Activated gamma-delta T cell treated with anti-CD3 and anti-CD28 coated beads, Interleukin-2, amount 50 U/mL, for 16 hours (primary cell): ENCODE measurements around the gene UHRF1.

ENCODE experiments used
- DNase-seq: peaks from one replicate; pipeline ENCODE4 v3.0.0-alpha.2; 2020; ENCODE audit warnings: low read depth

UHRF1 gene

DNA sequence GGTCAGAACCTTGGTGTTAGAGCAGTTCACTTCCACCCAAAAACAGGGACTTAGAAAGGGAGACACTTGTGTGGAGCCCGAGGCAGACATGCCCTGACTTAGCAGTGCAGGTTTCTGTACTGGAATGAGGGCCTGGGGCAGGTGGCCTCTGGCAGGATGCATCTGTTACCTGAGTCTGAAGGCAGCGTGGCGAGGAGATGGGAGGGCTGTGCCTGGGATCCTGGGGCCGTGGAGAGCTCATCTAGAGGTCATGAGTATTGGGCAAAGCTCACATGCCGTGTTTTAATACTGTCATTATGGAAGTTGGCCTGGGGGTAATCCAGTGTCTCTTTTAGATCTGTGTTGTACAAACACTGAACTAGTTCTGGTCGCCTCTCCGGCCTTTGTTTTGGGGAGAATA is 81.0 kb downstream of the UHRF1 start:
- no peak for DNase-seq

DNA sequence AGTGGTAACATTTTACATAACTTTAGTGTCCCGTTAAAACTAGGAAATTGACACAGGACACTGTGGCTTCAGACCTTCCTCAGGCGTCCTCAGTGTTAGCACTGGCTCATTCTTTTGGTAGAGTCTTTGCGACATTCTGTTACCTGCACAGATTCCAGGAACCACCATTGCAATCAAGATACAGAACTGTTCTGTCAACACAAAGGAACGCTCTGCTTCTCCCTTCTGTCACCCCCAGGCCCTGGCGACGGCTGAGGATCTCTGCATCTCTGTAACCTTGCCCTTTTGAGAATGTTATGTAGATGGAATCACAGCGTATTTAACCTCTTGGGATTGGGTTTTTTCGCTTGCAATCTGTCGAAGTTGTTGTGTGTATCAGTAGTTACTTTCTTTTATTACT is 82.2 kb downstream of the UHRF1 start:
- DNase-seq: no peak

DNA sequence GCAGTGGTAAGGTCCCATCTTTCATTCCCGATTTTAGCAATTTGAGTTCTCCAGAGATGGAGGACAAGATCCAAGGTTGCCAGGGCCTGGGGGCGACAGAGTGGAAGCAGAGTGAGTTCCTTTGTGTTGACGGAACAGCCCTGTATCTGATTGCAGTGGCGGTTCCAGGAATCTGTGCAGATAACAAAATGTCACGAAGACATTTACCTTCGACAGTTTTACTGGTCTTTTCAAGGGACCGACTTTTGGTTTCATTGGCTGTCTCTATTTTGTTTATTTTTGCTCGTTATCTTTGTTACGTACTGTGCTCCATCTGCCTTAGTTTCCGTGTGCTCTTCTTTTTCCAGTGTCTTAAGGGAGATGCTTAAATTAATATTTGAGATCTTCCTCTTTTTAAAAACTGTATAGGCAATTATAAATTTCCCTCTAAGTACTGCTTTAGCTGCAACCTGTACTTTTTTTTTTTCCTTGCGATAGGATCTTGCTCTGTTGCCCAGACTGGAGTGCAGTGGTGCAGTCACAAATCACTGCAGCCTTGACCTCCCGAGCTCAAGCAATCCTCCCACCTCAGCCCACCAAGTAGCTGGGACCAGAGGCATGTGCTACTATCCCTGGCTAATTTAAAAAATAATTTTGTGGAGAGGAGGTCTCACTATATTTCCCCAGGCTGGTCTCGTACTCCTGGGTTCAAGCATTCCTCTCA is 82.8 kb downstream of the UHRF1 start:
- no peak for DNase-seq

DNA sequence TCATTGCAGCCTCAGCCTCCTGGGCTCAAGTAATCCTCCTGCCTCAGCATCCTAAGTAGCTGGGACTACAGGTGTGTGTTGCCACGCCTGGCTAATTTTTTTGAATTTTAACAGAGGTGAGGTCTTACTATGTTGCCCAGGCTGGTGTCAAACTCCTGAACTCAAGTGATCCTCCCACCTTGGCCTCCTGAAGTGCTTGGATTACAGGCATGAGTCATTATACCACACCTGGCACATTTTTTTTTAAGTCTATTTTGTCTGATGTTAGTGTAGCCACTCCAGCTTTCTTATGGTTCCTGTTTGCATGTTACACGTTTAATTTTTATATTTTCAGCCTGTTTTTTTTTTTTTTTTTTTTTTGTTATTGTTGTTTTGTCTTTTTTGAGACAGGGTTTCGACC is 84.4 kb downstream of the UHRF1 start:
- no peak for DNase-seq

DNA sequence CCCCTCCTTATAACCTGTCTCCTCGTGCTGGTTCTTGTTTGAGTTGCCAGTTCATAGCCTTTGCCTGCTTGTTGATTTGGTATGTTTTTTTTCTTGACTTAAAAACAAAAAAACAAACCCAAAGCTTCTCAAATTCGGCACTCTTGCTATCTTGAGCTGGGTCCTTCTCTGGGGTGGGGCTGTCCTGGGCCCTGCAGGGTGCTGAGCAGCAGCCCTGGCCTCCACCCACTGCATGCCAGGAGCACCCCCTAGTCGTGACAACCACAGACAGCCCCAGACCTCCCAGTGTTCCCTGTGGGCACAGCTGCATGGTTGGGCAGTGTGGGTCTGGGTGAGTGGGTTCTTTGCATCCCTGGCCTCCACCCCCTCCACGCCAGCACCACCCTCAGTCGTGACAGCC is 87.4 kb downstream of the UHRF1 start:
- no peak for DNase-seq

DNA sequence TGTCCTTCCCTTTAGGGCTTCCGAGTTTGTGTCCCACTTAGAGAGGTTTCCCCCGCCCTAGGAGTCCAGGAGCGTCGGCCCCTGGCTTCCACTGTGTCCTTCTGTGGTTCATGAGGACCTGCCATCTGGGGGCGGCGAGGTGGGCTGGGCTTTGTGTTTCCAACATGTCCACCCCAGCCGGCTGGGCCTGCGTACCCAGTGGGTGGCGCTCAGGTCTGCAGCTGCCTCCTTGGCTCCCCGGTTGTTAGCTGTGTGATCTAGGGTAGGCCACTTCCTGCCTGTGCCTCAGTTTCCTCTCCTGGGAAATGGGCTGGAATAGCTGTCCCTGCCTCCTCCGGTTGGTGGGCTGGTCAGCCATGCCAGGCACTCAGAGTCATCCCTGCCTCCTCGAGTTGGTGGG is 88.0 kb downstream of the UHRF1 start:
- no peak for DNase-seq

DNA sequence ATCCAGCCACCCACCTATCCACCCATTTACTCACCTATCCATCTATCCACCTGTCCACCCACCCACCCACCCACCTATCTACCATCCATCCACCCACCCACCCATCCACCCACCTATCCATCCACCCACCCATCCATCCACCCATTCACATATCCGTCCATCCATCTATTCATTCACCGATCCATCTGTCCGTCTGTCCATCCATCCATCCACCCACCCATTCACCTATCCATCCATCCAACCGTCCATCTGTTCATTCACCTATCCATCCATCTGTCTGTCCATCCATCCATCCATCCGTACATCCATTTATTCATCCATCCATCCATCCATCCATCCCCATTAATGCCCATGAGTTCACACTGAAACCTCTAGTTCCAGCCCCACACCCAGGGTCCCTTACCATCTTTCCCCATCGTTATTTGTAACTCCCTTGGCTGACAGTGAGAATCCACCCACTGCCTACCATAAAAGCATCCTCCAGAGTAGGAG is 90.9 kb downstream of the UHRF1 start:
- no peak for DNase-seq

DNA sequence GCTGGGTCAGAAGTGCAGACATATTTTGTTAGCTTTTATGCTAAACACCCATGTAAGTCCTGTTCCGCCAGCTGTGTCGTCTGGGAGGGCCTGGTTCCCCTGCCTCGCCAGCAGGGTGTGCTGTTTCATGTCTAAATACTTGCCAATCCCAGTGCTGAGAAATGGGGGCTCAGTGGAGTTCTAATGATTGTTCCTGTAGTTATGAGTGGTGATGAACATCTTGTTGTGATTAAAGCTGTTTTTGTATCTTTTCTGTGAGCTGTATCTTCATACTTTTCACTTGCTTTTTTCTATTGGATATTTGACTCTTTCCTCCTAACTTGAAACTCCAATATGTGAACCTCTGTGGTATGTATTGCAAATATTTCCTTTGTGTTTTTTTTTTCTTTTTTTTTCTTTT is 92.3 kb downstream of the UHRF1 start:
- no peak for DNase-seq

DNA sequence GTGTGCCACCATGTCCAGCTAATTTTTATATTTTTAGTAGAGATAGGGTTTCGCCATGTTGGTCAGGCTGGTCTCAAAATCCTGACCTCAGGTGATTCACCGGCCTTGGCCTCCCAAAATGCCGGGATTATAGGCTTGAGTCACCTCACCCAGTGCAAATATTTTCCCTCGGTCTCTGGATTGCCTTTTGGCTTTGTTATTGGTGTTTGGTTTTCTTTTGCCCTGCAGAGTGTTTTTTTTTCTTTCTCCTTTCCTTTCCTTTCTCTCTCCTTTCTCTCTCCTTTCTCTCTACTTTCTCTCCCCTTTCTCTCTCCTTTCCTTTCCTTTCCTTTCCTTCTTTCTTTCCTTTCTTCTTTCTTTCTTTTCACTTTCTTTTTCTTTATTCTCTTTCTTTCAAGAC is 92.8 kb downstream of the UHRF1 start:
- DNase-seq: no peak

DNA sequence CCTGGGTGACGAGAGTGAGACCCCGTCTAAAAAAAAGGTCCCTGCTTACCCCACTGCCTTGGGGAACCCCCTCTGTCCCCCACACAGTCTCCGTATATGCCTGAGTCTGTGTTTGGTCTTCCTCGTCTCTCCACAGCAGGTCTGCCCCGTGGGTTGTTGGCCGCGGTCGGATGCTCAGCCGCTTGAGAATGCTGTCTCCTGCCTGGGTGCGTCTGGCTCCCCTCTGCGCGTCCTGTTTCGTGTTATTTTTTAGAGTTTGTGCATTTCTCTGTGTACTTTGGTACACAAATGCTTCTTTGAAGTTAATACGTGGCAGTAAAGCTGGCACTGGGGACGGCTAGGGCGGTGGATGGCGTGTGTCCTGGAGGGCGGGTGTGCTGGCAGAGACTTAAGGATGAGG is 94.5 kb downstream of the UHRF1 start:
- DNase-seq: no peak

DNA sequence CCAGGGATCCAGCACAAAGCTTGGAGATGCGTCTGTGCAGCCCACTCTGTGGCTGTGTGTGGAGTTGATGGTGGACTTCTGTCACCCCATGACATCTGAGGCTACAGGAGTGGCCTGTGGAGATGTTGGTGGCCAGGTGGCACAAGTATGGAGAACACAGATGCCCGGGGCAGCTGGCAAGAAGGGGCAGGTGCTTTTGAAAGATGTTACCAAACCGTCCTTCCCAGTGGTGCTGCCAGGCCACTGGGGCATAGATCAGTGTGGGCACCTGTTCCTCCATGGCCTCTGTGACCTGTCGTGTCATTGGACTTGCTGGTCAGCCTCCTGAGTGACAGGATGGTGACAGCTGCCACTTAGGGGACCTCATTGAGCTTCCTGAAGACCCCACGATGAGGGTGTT is 95.8 kb downstream of the UHRF1 start:
- no peak for DNase-seq

DNA sequence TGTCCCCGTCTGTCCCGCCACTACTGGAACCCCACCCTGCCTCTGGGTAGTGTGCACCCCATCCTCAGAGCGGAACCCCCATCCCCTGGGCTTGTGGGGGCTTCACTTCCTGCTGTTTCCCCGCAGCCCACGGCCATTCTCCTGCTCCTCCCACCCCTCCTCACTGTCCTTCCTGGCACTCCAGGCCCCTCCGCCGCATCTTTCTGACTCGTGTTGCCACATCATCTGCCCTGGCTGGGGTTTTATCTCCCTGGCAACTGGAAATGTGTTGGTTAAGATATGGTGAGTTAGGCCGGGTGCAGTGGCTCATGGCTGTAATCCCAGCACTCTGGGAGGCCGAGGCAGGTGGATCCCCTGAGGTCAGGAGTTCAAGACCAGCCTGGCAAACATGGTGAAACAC is 96.9 kb downstream of the UHRF1 start:
- no peak for DNase-seq

DNA sequence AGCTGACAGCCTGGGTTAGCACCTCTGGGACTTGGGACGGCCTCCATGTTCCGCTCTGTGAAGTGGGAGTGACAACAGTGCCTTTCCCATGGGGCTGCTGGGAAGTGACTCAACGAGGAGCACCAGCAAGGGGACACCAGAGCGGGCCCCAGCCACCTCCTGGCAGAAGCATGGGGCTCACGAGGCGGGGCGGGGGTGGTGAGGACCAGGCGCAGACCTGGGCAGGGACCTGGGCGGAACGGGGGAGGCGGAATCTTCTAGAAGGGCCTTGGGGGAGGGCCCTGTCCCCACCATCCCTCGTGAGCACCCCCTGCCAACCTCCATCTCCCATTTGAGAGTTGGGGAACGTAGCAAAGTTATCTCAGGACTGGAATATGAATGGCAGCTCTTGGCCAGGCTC is 97.5 kb downstream of the UHRF1 start:
- DNase-seq: no peak
